GM19025 (cell line): ENCODE results near the gene ATRIP.
A peak's percentile ranks its signal among the peaks of the same experiment; 100 is the strongest.
"Not testable (repeated sequence)": the region's sequence is repeated elsewhere in the genome, so short reads cannot be mapped to it uniquely, and the experiment has no call there.

Experiments
- ATAC-seq: cut with Tn5 transposase; IDR thresholded peaks from one replicate; pipeline ENCODE4 v1.9.1; 2021; ENCODE audit warnings: mild to moderate bottlenecking, low read depth, moderate library complexity; ENCODE audit not compliant: unreplicated experiment

ATRIP gene

GRCh38 chr3:48446425-48447193 is at the start of gene ATRIP:
ATRIP (plus strand) TSS chr3:48446737; CDS start chr3:48446846, 109 bp downstream.
- peak; percentile 88 for ATAC-seq

GRCh38 chr3:48397767-48398681 is 48.5 kb upstream of the ATRIP start:
- ATAC-seq = no peak

- no peak for ATAC-seq
Observed at GRCh38 chr3:48398701-48399386, 47.7 kb upstream of the ATRIP start.

DNA sequence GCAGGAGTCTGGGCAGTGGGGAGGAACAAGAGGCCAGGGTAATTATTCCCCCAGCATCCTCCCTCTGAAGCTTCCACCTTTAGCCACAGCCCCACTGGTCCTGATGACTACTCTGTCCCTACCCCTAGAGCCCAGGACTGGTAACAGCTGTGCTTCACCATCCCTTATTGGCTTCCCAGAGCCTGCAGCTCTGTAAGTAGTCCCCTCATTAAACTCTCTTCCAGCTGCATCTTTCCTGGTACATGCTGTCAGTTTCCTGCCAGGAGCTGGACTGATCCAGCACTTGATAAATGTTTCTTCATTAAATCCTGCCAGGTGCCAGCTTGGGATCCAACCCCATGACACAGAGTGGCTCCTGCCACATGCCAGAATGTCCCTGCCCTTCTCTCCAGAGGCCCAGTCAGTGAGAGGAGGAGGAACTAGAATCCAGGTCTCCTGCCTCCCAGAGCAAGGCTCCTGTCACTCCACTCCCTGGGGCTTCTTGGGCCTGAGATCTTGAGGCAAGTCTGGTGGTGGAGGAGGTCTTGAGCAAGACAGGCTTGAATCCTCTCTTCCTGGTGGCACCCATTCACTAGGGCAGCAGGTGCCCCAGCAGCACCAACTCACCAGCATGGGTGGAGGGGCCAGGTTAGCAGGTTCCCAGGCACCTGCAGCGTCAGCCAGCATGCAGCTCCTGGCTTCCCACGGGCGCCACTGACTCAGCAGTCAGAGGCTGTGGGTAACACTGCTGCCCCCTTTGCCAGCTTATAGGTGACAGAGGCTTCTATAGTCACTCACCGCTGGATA is 47.0 kb upstream of the ATRIP start:
- ATAC-seq = no peak

GRCh38 chr3:48400824-48401433 is 45.6 kb upstream of the ATRIP start:
- no peak for ATAC-seq

- ATAC-seq = not testable (repeated sequence)
Observed at GRCh38 chr3:48401434-48401901, 45.1 kb upstream of the ATRIP start.

GRCh38 chr3:48402281-48402732 is 44.2 kb upstream of the ATRIP start:
- no peak for ATAC-seq

DNA sequence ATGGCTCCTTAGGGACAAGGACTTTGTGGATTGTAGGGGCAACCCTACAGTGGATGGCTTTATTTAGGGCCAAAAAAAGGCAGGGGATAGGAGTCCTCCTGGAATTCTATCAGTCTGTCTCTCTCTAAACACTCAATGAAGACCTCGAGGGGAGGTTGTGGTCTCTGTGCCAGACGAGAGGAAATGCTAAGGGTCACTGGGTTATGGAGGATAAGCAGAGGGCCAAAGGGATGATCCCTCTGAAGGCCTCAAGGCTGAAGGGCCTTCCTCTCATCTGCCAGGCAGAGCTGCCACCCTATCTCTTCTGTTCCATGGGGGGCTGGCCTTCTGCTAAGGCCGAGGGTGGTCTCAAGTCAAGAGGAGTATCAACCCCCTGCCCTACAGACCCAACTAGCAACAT is 43.6 kb upstream of the ATRIP start:
- ATAC-seq = no peak

DNA sequence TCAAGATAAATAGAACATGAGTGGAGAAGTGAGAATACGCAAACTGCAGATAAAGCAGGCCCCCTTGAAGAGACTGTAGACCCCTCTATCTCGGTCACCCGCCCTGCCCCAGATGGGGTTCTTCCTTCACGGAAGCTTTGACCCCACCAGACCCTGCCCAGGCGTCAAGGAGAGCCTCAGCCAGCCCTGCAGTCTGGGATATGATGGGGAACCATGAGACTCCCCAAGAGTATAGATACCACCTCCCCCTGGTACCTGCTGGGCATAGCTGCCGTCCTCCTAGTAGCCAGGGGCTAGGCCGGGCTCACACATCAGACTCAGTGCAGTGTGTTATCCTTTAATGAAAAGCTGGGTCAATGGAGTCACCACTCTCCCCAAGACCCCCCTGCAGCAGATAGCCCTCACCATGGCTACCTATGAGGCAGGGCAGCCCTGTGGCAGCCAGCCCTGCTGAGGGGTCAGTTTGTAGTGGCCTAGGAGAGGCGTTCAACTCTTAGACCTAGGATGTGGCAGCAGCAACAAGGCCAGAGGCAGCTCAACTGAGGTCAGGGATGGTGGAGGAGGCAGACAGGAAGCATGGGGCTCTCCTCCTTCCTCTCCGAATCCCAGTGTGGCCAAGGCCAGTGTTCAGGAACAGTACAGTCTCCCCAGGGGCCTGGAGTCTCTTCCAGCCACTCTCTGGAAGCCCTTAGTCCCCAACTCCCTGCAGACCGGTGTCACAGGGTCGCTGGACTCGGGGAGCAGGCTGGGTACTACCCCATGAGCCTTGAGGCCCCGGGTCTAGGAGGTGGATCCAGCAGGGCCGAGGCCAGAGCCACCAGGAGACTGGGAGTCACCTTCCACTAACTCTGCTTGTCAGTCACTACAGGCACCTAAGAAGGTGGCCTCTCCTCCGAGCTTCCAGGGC is 42.8 kb upstream of the ATRIP start:
- ATAC-seq = no peak

GRCh38 chr3:48404440-48405342 is 41.8 kb upstream of the ATRIP start:
- ATAC-seq = no peak

DNA sequence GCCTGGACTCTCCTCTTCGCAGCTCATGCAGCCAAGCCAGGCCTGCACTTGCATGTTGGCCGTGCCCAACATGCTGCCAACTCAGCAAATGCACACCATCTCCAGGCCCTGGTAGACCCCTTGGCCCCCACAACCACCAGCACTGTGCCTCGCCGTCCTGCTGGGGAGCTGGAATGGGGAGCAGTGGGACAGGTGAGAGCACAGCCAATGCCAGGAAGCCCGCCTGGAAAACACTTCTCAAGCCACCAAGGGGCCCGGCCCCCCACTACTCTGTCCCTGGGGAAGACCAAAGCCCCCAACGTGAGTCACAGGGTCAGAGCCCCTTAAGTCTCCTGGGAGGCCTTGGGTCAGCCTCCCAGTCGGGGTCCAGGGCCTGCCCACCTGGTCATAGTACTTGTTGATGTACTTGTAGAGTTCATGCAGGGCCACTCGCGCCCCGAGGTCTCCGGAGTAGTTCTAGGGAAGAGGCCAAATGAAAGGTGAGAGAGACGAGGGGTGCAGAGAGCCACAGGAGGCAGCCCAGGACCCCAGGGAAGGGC is 41.1 kb upstream of the ATRIP start:
- no peak for ATAC-seq

DNA sequence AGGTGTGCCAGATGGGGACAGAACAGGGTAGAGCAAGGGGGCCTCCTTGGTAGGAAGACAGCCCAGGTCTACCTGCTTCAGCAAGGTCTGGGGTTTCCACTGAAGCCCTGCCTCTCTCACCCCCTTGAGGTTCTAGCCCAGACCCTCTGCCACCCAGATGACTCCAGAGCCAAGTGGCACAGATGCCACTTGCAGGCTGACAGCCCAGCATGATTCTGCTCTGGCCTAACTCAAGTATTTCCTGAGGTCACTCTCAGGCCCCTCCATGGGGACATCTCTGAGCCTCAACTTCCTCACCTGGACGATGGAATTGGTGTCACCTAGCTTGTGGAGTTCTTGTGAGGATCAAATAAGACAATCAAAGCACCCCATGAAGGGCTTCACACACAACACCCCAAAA is 40.6 kb upstream of the ATRIP start:
- no peak for ATAC-seq

DNA sequence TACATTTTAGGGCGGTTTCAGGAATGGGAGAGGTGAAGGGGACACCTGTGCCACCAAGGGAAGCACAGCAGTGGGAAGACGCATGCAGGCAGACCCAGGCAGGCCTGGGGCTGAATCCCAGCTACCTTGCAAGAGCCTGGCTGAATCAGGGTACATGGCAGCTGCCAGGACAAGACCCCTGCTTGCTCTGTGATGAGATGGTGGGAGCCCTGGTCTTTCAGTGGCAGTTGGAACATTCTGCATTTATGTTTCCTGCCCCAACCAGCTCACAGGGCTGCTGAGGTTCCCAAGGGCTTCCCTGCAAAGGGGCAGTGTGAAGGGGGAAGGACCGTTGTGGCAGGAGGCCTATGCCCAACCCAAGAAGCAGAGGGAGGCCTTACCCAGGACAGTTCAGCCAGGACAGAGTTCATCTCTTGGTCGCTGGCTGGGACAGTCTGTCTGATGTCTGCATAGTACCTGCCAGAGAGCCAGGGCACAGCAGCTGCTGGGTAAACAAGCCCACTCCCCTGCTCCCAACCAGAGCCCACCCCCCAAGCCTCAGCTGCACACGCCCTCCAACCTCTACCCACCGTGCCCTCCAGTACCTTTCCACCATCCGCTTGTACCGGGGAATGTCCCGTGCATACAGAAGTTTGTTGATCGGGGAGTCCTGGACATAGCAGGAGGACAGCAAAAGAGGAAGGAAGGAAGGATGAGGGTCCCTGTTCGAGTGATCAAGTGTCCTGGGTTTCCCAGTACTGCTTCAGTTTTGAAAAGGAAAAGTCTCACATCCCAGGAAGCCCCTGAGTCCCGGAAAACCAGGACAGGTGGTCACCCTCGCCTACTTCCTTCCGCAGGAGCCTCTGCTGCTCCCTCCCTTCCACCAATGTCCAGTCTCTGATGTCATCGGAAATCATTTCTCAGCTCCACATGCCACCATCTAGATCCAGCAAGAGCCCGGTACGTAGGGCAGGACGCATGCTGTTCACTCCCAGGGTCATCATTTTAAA is 39.8 kb upstream of the ATRIP start:
- ATAC-seq = no peak

DNA sequence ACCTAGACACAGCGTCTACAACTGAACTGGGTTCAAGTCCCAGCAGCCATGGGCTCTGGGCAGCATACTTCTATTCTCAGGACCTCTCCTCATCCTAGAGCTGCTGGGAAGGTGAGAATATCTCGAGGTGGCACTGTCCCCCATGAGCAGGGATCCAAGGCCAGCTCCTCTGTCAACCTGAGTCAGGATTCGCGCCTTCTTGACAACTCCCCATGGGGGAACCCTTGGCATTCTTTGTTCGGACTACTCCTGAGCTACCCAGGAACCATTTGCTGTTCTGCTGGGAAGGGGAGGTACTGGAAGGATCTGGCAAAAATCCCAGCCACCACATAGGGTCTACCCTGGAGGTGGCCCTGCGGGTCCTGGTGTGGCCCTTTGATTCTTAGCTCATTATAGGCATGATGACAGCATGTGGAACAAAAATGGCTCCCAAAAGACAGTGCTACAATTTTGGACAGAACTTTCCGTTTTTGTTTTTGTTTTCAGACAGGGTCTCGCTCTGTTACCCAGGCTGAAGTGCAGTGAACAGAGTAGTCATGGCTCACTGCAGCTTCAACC is 38.9 kb upstream of the ATRIP start:
- no peak for ATAC-seq

GRCh38 chr3:48408823-48409281 is 37.7 kb upstream of the ATRIP start:
- no peak for ATAC-seq
